ENCODE data around the gene CLMP. TPM values are rescaled to one million over a fixed set of nuclear protein-coding genes. Genes with fewer than 3 reads are reported as not detected.
A peak's percentile ranks its signal among the peaks of the same experiment; 100 is the strongest.

The CLMP gene
- total RNA-seq, 4 donors from 2014 or later = 23.6 to 49.4 (median 38.0) TPM

DNA sequence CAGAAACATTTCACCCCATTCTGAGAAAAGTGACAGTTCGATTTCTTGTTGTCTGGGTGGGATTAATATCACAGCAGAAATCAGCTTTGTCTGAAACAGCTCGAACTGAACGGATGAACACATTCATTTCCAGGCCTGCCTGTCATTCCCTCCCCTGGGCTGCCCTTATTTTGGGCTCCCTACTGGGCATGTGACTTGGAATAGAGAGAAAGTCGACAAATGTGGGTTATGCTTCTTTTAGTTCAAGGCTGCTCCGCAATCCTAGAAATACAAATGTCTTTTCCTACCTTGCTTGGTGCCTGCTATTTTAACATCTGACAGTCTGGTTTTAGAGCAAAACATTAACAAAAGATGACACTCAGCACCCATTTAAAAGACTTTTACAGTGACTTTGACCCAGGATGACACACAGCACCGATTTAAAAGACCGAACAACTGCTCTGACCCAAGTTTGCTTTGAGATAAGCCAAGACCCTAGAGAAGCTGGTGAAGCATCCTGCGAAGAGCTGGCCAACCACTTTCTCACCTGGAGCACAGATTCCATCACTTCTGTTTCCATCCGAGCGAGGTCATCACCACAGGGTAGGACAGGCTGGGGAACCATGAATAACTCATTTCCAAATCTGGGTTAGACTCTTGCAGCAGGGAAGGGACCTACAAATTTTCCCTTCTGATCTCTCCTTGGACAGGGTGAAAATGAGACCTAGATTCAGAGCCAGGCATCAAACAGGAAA is 13.1 kb downstream of the CLMP start:
- no peak for DNase-seq
- H3K27me3 ChIP-seq = no peaks in the 10 kb centered on the region
- H3K4me1 ChIP-seq = peaks cover 5 to 26% (median 11%) of the 10 kb centered on the region in 4 donors
- TF ChIP-seq, protein P1, sequence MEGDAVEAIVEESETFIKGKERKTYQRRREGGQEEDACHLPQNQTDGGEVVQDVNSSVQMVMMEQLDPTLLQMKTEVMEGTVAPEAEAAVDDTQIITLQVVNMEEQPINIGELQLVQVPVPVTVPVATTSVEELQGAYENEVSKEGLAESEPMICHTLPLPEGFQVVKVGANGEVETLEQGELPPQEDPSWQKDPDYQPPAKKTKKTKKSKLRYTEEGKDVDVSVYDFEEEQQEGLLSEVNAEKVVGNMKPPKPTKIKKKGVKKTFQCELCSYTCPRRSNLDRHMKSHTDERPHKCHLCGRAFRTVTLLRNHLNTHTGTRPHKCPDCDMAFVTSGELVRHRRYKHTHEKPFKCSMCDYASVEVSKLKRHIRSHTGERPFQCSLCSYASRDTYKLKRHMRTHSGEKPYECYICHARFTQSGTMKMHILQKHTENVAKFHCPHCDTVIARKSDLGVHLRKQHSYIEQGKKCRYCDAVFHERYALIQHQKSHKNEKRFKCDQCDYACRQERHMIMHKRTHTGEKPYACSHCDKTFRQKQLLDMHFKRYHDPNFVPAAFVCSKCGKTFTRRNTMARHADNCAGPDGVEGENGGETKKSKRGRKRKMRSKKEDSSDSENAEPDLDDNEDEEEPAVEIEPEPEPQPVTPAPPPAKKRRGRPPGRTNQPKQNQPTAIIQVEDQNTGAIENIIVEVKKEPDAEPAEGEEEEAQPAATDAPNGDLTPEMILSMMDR (IDR thresholded peaks at IDR 0.05) = no peak
- H3K9me3 ChIP-seq = no peaks in the 10 kb centered on the region
- intact Hi-C loops (cut with DNase I; ENCODE audit: low total_unique reads) = no loop called here
- in situ Hi-C loops (cut with MboI; ENCODE audit: low pct_ligation_motif_present in 1 of 4, low pct_unique_long_range_greater_than_20kb in 1 of 4, low sequenced_read_pairs in 3 of 4) = no loop called here
- H3K4me3 ChIP-seq = no peak overlapping the region
- peak overlapping the region in 3 of 4 donors; percentile 3 to 45 (median 41) for H3K27ac ChIP-seq
- WGBS, 2 donors (ENCODE audit: low coverage in 1 of 2) = 73 to 81% methylated on average over 5 to 10 of the region's 10 CpGs
- H3K36me3 ChIP-seq = no peaks in the 10 kb centered on the region

DNA sequence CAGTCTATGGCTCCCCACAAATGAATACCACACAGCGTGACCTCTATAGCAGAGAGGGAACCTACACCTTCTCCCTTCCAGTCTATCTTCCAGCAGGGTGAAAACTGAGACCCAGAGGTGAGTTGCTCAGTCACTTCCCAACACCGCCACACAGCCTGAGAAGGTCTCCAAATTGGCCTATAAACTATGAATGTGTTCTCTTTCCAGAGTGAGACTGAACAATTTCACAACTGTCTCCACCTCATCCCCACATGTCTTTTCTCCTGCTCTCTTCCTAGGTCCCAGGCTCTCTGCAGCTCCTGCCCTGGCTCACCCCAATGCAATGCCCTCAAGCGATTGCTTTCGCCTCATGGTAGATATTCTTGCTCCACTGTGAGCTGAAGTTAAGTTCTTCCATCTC is 14.0 kb downstream of the CLMP start:
- Histone ChIP-seq H3K9me3 (no peaks in the 10 kb centered on the region), H3K27ac (peak overlapping the region in 3 of 4 donors; percentile 3 to 45 (median 41)), H3K36me3 (no peaks in the 10 kb centered on the region), H3K4me3 (no peak overlapping the region), H3K27me3 (no peaks in the 10 kb centered on the region), H3K4me1 (peaks cover 5 to 28% (median 9%) of the 10 kb centered on the region in 4 donors)
- DNase-seq = no peak
- in situ Hi-C loops (cut with MboI; ENCODE audit: low pct_ligation_motif_present in 1 of 4, low pct_unique_long_range_greater_than_20kb in 1 of 4, low sequenced_read_pairs in 3 of 4) (no loop called here), intact Hi-C loops (cut with DNase I; ENCODE audit: low total_unique reads) (no loop called here)
- TF ChIP-seq POLR2AphosphoS5 (IDR thresholded peaks at IDR 0.05) (no peak), POLR2A (IDR thresholded peaks at IDR 0.05) (no peak)
- TF ChIP-seq, protein P1 (IDR thresholded peaks at IDR 0.05) = no peak
- 92 to 100% methylated on average over 2 to 4 of the region's 4 CpGs for WGBS, 2 donors (ENCODE audit: low coverage in 1 of 2)

DNA sequence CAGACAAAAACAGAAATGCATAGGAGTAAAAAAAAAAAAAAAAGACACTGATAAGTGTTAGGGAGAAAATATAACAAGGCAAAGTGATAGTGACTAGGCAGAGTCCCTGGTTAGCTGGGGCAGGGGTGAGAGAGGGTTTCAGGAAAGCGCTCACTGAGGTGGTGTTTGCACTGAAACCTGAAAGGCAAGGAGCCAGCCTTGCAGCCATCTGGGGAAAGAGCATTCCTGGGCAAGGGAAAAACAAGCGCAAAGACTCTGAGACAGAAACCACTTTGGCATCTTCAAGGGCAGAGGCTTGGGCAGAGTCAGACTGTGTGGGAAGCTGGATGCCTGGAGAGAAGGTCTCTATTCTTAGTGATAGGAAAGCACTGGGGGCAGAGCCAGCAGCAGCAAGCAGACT is 14.5 kb downstream of the CLMP start:
- Histone ChIP-seq H3K27me3 (no peaks in the 10 kb centered on the region), H3K4me3 (no peak overlapping the region), H3K9me3 (no peaks in the 10 kb centered on the region), H3K36me3 (no peaks in the 10 kb centered on the region), H3K27ac (peak overlapping the region in 3 of 4 donors; percentile 3 to 45 (median 41)), H3K4me1 (peaks cover 5 to 33% (median 9%) of the 10 kb centered on the region in 4 donors)
- TF ChIP-seq, protein P1 (IDR thresholded peaks at IDR 0.05) = no peak
- TF ChIP-seq POLR2A (IDR thresholded peaks at IDR 0.05) (no peak), POLR2AphosphoS5 (IDR thresholded peaks at IDR 0.05) (no peak), EP300 (IDR thresholded peaks at IDR 0.05; ENCODE audit: low read depth) (no peak)
- no peak for DNase-seq
- in situ Hi-C loops (cut with MboI; ENCODE audit: low pct_ligation_motif_present in 1 of 4, low pct_unique_long_range_greater_than_20kb in 1 of 4, low sequenced_read_pairs in 3 of 4) = no loop called here
- intact Hi-C loops (cut with DNase I; ENCODE audit: low total_unique reads) = no loop called here
- 85% methylated on average over 2 of the region's 2 CpGs; no CpG with 5 or more reads in 1 of the 2 donors for WGBS, 2 donors (ENCODE audit: low coverage in 1 of 2)

DNA sequence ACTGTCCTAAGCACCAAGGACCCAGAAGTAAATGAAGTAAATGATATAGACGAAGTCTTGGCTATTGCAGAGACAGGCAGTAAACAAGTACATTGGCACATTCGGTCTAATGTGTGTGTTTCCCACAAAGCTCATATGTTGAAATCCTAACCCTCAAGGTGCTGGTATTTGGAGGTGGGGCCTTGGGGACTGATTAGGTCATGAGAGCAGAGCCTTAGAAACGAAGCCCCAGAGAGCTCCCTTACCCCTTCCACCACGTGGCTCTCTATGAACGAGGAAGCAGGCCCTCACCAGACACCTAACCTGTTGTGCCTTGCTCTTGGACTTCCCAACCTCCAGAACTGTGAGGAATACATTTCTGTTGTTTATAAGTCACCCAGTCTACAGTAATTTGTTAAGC is 14.9 kb downstream of the CLMP start:
- 56 to 60% methylated on average over 2 to 5 of the region's 5 CpGs for WGBS, 2 donors (ENCODE audit: low coverage in 1 of 2)
- H3K27ac ChIP-seq = peak overlapping the region in 3 of 4 donors; percentile 14 to 45 (median 41)

More for the DNA sequence above, 14.9 kb downstream of the CLMP start:
- intact Hi-C loops (cut with DNase I; ENCODE audit: low total_unique reads) (no loop called here), in situ Hi-C loops (cut with MboI; ENCODE audit: low pct_ligation_motif_present in 1 of 4, low pct_unique_long_range_greater_than_20kb in 1 of 4, low sequenced_read_pairs in 3 of 4) (no loop called here)
- TF ChIP-seq, protein P1 (IDR thresholded peaks at IDR 0.05) = no peak
- no peak for TF ChIP-seq POLR2A (IDR thresholded peaks at IDR 0.05)
- no peak for TF ChIP-seq EP300 (IDR thresholded peaks at IDR 0.05; ENCODE audit: low read depth)
- no peak for TF ChIP-seq POLR2AphosphoS5 (IDR thresholded peaks at IDR 0.05)
- Histone ChIP-seq H3K9me3 (no peaks in the 10 kb centered on the region), H3K4me1 (peaks cover 5 to 33% (median 9%) of the 10 kb centered on the region in 4 donors), H3K27me3 (no peaks in the 10 kb centered on the region), H3K36me3 (no peaks in the 10 kb centered on the region), H3K4me3 (no peak overlapping the region)
- no peak for DNase-seq

Measured in transverse colon (tissue), 4 donors.